GM18520 (cell line): Measurements from ENCODE around the gene ANKRD63.

Experiments used
- ATAC-seq: cut with Tn5 transposase; IDR thresholded peaks from one replicate; pipeline ENCODE4 v1.9.1; 2021; ENCODE audit not compliant: unreplicated experiment

Gene ANKRD63

DNA sequence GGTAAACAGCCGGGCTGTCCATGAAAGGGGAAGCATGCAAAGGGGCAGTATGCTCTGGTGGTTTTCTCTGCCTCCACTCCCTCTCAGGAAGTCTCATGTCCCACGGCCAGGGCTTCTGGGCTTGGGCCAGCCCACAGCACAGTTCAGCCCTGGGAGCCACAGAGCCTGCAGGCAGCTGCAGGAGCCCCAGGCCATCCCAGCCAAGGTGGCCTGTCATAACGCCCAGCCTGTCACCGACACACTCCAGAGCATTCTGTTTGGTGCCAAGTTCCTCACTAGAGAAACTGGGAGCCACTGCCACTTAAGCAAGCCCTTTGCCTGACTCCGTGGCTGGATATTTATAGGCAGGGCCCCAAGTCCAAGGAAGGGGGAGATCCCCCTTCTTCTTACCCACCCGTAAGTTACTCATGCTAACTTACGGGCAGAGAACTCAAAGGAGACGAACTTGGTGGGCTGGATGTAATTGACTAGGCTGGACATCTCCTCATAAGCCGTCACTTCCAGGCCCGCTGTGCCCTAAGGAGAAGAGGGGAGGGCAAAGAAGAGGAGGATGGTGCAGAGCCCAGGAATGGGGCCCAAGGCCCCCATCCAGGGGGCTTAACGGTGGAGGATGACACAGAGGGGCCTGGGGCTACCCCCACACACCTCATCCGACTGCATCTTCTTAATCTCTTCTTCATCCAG, 13.2 kb upstream of the ANKRD63 start:
- no peak for ATAC-seq

DNA sequence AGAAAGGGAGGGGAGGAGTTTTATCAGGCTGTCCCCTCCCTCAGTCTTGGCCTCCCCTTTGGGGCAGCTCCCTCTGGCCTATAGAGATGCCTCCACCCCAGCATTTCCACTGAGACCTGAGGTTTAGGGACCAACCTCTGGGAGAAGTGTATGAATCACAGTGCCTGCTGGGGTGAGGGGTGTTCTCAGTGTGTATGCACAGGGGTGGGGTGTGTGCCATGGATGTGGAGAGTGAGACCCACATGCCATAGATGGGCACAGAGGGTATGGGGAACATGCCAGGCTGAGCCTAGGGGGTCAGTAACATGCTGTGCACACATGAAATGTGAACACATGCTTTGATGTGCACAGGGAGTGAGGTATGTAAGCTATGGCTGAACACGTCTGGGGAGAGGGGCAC, 12.4 kb upstream of the ANKRD63 start:
- ATAC-seq: no peak

DNA sequence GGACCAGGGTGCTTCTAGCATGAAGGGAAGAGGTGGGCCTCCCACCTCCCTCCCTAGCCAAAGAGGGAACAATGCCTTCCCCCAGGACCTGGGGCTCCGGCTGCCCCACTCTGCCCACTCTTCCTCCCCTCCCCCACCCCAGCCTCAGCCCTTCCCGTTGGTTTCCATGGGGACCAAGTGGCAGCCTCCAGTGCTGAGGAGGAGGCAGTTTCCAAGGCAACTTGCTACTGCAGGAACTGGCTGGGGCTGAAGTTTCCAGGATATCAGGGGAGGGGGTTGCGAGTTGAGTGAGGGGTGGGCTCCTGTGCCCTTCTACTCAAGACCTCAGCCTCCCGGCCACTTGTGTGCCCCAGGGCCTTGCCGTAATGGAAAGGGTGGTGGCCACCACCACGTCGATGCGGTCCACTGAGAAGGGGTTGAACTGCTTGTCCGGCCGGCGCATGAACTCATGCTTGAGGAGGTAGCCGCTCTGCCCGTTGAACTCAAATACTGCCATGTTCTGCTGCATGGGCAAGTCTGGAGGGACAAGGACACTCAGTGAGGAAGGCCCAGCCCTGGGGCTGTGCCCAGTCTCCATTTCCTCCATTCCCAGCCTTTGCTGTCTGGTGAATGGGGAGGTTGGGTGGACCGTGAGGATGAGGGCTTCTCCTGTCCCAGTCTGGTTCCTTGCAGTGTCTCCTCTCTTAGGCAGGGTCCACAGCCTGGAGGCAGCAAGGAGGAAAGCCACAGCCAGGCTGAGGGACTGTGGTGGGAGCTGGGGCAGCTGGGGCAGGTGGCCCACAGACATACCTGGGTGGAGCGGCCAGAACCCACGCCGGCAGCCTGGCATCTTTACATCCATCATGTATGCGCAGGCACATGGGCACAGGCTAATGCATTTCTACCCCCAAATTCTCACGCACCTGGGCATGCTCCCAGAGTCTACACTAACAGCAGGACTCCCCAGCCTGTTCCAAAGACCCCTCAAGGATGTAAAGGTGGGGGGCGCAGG, 11.3 kb upstream of the ANKRD63 start:
- ATAC-seq: no peak

DNA sequence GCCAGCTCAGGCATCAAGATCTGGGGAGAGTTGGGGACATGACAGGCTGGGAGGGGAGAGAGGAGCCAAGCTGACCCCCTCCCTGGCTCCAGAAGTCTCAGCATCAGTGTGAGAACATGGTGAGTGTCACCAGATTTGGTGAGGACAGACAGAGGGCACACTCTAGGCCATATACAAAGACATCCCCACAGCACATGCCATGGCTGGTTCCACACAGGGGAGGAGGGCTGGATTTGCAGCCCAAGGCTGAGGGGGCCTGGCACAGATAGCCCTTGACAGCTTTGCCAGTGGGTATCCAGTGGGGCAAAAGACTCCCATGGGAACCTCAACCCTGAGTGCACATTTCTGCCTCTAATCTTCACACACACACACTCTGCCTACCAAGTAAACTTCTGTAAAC, 10.1 kb upstream of the ANKRD63 start:
- no peak for ATAC-seq

DNA sequence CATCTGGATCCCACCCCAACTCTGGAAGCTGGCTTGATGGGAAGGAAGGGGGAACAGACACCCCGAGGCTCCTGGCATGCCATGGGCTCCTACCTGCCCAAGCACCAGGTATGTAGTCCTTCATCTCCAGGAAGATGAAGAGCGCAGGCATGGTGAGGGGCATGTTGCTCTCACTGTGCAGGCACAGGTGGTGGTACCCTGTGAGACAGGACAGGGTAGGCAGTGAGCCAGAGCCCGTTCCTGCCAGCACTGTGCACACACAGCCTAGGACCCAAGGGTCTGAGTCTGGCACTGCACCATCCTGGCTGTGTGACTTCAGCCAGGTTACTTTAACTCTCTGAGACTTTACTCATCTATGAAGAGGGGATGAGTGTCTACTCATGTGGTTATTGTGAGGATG, 9.4 kb upstream of the ANKRD63 start:
- ATAC-seq: no peak

DNA sequence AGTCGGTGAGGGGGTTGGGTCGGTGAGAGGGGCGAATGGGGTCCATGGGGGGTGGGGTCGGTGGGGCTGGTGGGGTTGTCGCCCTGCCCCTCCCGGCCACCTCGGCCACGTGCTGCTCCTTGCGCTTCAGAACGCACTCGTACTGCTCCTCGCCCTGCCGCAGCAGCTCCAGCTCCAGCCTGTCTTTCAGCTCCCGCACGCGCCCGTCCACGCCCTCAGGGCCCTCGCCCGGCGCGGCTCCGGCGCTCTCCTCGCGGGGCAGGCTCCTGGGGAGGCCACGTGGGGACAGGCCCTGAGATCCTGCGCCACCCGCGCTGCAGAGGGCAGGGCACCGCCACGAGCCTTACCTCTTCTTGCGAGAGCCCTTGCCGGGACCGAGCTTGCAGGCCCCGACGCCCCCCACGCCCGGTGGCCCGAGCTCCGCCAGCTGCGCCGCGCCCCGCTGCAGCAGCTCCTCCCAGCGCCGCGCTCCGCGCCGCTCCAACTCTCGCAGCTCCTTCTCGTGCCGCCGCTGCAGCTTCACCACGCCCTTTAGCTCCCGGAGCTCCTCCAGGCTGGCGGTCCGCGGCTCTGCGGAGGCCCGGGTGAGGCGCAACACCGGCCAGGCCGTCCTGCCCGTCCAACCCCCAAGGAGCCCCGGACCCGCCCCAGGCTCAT, 8.2 kb upstream of the ANKRD63 start:
- no peak for ATAC-seq

DNA sequence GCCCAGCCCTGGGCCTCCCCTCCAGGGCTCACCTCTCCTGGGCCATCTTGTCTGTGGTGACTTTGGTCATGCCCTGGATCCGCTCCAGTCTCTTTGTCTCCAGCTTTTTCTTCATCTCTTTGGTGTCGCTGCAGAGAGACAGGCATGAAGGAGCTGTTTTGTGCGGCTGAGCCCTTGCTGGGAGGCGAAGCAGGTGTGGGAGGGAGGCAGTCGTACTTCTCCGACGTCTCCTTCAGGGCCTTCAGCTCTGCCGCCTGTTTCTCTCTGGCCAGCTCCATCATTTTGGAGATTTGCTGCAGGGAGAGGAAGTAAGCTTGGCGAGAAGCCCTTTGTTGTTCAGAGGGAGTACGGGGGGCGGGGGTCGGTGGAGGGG, 7.7 kb upstream of the ANKRD63 start:
- ATAC-seq: no peak

DNA sequence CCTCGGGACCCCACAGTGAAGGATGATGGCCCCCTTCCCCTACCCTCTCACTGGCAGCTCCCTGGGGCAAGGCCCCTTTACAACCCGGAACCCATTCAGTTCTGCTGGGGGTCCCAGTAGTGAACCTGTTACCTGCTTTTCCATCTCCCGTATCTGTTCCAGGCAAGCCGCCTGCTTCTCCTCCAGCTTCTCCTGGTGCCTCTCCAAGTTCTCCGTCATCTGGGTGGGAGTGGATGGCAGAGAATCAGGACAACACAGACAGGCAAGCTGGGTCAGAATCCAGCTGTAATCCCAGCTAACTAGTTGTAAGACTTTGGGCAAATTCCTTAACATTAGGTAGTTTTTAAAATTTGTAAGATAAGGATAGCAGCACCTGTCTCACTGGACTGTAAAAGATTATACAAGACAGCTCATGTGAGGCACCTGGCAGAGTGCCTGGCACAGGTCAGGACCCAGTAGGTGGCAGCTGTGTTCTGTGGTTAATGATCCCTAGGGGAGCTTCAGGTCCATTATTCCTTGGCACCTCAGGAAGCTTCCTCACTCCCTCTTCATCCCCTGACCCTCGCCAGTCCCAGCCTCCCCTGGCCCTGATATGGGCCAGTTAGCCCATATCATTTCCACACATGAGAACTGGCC, 6.4 kb upstream of the ANKRD63 start:
- no peak for ATAC-seq

DNA sequence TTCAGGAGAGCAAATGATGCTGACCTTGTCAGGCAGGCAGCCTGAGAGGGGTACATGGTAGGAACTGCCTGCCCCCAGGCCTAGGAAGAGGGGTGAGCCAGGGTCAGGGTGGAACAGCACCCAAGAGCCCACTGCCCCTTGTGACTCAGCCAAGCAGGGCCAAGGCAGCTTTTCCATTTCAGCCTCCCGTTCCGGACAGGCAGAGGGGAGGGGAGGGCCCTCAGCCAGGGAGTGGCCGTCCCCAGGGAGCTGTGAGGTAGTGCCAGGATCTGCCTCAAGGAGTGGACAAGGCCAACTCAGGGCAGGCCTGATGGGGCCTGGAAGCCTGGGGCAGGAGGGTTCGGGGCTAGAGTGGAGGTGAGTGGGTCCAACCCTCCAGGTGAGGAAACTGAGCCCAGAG, 5.1 kb upstream of the ANKRD63 start:
- ATAC-seq: no peak

DNA sequence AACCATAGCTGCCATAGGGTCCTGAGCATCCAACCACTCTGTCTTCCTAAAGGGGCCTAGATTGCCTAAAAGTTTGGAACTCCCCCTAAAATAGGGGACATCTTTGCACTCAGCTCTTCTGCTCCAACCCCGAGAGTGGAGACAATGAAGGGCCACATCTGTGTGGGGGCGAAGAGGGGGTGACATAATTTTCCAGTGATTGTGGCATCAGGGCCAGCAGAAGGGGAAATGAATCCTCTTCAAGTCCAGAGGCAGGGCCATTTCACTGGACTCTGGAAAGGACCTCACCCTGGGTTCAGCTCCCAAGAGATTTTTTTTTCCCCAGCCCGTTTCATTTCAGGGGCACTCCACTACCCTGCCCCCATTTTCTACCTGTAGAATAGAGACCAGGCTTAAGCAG, 4.6 kb upstream of the ANKRD63 start:
- ATAC-seq: no peak

DNA sequence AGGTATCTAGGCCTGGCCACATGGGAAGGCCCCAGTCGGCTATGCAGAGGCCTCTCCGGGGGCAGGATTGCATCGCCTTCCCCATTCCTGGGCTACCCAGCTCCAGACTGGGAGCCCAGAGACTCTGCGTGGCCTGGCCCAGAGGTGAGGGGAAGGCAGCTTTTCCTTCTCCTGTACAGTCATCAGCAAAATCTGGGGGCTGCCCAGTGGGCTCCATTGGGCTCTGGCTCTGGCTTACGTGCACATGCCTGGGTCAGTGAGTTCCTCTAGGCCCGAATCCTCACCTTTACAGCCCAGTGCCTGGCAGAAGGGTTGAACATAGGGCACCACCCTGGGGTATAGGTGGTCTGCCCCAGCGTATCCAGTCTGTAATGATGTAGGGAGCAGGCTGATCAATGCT, 3.9 kb upstream of the ANKRD63 start:
- ATAC-seq: no peak

DNA sequence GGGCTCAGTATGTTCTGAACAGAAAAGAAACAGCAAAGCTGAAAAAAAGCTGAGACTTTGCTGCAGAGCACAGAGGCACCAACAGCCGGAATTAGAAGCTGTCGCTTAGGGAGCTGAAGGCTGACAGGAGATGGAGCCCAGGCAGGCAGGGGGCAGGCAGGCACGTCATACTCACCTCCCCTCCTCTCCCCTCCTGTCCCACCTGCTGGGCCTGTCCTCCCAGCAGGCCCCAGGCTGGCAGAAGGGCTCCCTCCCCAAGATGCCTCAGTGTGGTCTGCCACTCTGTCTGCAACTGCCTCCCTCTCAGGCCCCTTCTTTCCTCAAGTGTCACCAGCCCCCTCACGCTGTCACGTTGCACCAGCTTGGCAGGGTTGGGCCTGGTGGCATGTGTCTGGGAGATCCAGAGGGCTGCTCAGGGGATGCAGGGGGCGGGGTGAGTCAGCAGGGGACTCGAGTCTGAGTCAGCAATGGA, 3.2 kb upstream of the ANKRD63 start:
- ATAC-seq: no peak

DNA sequence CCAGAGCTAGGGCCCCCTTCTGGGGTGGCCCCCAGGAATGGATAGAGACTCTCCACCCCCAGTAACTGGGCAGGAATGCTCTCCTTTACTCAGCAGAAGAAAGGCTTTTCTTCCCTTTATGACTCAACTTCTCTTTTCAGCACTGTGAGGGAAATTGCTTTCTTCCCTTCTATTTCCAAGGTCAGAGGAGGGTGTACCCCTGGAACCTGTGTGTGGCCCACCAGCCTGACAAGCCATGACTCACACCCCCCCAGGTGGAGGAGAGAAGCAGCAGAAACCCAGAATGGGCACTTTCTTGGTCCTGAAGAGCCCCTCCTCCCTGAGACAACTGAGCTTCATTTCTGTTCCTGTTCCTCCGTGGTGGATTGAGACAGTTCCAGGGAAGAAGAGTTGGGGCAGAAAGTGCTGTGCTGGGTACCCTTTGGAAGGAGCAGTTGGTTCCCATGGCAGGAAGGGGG, 2.7 kb upstream of the ANKRD63 start:
- no peak for ATAC-seq

DNA sequence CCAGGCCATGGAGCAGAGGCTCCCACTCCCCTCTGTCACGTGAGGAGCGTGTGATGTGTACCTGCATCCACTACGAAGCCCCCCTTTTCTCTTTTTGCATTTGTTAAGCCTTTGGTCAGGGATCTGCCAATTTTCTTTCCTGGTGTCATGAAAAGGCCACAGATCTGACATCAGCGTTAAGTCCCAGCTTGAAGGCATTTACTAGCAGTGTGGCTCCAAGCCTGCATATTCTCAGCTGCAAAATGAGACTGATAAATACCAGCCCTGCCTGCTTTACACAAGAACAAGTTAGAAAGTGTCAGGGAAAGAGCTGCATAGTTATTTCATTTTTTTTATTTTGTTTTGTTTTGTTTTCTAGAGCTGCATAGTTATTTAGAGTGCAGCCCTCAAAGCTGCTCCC, 2.3 kb upstream of the ANKRD63 start:
- ATAC-seq: no peak

DNA sequence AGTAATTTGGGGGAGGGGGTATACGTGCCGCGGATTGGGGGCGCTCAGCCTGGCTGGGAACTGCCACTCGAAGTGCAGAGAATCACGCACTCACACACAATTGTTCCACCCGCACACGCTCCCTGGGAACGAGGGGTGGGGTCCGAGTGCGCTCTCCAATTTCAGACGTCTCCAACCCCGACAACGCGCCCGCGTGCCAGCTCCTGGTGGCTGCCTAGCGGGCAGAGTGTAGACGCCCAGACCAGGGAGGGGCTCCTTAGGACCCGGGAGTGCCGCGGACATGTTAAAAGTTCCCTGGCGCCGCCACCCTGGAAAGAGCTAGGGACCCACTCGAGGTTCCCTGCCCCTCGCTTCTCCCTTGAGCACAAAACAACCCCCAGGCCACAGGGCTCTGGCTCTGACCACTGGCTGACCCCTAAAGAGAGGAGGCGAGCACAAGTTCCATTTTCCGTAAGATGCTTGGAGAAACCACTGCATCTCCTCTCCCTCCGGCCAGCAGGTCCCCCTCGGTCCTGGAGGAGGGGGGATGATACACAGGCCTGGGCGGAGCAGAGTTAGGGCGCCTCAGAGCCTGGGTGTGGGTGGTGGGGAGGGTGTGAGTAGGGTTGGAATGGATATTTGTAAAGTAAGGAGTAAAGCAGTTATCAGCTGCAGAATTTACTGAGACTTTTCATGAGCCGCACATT, 894 bp upstream of the ANKRD63 start:
- no peak for ATAC-seq

DNA sequence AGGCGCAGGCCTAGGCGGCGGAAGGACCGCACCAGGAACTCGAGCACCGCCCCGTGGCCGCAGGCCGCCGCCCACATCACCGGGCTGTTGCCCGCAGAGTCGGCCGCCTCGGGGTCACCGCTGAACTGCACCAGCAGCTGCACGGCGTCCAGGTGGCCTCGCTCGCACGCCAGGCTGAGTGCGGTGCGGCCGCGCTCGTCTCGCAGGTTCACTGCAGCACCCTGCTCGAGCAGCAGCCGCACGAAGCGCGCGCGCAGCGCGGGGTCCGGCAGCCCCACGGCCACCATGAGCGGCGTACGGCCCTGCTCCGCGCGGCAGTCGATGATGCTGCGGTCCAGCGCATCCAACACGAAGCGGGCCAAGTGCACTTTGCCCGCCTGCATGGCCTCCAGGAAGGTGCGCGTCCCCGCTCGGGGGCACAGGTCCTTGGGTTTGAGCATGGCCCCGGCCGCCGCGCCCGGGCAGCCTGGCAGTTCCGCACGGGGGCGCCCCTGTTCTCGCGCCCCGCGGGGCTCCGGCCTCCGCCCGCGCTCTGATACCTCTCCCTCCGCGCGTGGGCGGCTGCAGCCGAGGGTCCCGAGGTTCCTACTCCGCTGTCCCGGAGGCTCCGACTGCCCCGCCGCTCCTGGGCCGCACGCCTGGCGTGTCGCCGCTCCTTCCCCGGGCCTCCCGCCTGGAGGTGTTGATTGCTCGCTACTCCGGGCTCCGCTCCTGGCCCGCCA, 556 bp downstream of the ANKRD63 start:
- ATAC-seq: no peak

DNA sequence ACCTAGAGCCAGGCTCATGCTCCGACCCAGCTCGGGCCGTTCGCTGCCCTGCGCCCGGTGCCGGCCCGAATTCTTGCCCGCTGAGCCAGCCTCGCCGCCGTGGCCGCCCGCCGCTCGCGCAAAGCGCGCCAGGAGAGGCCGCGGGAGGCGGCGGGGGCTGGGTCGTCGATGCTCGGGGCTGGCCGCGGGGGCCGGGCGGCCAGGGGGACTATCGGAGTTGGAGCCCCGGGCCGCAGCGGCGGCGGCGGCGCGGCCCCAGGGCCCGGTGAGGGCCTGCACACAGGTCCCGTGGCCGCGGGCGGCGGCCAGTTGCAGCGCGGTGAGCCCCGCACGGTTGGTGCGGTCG, 1.1 kb downstream of the ANKRD63 start:
- ATAC-seq: no peak

DNA sequence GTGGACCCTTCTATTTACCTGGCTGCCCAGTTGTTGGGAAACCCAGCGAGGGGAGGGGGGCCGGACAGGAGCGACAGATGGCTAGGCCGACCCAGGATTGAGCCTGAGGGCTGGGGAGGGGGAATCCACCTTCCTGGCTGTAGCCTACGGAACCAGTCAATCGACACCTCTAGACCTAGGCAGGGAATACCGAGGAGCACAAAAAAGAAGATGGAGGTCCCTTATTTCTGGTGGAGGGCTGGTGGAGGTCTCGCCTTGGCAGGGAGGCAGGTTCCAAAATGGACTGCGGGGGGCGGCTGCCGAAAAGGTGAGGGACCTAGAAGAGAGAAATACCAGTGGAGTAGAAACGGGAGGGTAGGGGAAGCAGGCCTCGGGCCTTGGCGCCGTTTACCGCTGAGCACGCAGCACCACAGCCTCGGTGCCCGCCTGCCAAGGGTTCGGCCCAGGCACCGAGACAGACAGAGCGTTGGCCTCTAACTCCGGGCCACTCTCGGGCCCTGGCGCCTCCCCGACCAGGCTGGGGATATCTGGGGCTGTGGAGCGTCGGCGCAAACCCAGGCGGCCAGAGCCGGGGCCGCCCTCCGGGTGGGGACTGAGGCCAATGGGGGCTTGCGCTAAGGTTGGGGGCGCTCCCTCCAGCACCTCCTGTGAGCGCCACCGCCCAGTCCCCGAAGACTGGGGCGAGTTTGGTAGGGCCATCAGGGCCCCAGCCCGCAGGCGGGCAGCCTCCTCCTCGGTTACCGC, 1.6 kb downstream of the ANKRD63 start:
- no peak for ATAC-seq

DNA sequence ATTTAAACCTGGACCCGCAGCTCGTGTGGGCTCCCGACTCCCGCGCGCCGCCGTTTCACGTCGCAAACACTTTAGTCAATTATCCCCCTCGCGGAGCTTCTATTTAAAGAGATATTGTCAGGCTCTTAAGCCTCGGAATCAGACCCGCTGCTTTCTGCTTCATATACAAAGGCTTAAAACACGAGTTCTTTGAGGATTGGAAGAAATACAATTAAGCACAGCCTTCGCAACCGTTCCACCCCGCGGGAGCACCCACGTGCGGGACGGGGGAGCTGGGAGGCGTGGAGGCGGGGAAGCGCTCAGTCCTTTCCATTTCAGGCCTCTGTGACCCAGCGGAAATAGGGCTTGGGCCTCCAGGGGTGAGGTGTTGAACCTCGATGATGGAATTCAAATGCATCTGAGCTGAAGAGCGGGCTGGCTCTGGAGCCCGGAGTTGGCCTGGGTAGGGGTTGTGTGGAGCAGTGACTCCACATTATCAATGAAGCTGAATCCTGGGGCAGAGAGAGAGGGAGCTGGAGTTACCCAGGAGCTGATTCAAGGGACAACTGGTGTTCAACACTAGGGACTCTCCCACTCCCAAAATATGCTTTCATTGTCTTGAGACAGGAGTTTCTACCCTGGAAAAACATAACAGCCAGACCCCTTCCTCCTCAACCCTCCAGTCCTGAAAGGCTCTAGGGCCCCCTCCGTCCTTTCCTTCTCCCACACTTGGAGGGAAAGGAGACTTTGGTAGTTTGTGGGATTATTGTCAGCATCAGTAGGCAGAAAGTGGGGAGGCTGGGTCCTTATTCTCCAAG, 2.4 kb downstream of the ANKRD63 start:
- ATAC-seq: no peak
